Mesendoderm (in vitro differentiated cells): ENCODE data around the gene CLUH.

Experiments used
- DNase-seq: peaks from one replicate; pipeline ENCODE4 v3.0.0; 2013
- H2AK5ac ChIP-seq: 2 replicates; pipeline ENCODE4 v1.6.1; 2013; ENCODE audit warnings: low read length, inconsistent platforms
- H2BK120ac ChIP-seq: 2 replicates; pipeline ENCODE4 v1.6.1; 2013; ENCODE audit warnings: low read depth, mild to moderate bottlenecking, low read length, moderate library complexity, mixed read lengths
- H2BK15ac ChIP-seq: replicated peaks from 2 replicates; pipeline ENCODE4 v1.6.1; 2013; ENCODE audit warnings: low read depth, mild to moderate bottlenecking, moderate library complexity
- H2BK5ac ChIP-seq: 2 replicates; pipeline ENCODE4 v1.6.1; 2013; ENCODE audit warnings: low read length, inconsistent platforms
- H3K18ac ChIP-seq: 2 replicates; pipeline ENCODE4 v1.6.1; 2013; ENCODE audit warnings: mild to moderate bottlenecking, low read length, mixed read lengths
- H3K23ac ChIP-seq: one replicate; pipeline ENCODE4 v1.6.1; 2013; ENCODE audit warnings: low read length
- H3K27ac ChIP-seq: 2 replicates; pipeline ENCODE4 v1.5.1; 2013; ENCODE audit warnings: low read depth, mild to moderate bottlenecking, inconsistent platforms, low read length, moderate library complexity
- H3K27me3 ChIP-seq: 2 replicates; pipeline ENCODE4 v1.6.1; 2013; ENCODE audit warnings: low read length, control low read depth, mild to moderate bottlenecking, inconsistent platforms; ENCODE audit not compliant: insufficient read depth, poor library complexity
- H3K36me3 ChIP-seq: 2 replicates; pipeline ENCODE4 v1.6.1; 2013; ENCODE audit warnings: low read length, inconsistent platforms; ENCODE audit not compliant: control insufficient read depth, insufficient read depth
- H3K4ac ChIP-seq: one replicate; pipeline ENCODE4 v1.6.1; 2013; ENCODE audit warnings: low read depth, mild to moderate bottlenecking, low read length, moderate library complexity
- H3K4me1 ChIP-seq: 2 replicates; pipeline ENCODE4 v1.6.1; 2013; ENCODE audit warnings: low read depth, low read length, inconsistent platforms; ENCODE audit not compliant: control insufficient read depth
- H3K4me2 ChIP-seq: 2 replicates; pipeline ENCODE4 v1.6.1; 2013; ENCODE audit warnings: low read length
- H3K4me3 ChIP-seq: 2 replicates; pipeline ENCODE4 v1.5.1; 2013; ENCODE audit warnings: mild to moderate bottlenecking, low read length
- H3K56ac ChIP-seq: one replicate; pipeline ENCODE4 v1.6.1; 2013; ENCODE audit warnings: low read length
- H3K79me1 ChIP-seq: 2 replicates; pipeline ENCODE4 v1.6.1; 2013; ENCODE audit warnings: low read length, inconsistent platforms
- H3K79me2 ChIP-seq: 2 replicates; pipeline ENCODE4 v1.6.1; 2013; ENCODE audit warnings: mild to moderate bottlenecking, low read length; ENCODE audit not compliant: control insufficient read depth, insufficient read depth
- H3K9ac ChIP-seq: 2 replicates; pipeline ENCODE4 v1.6.1; 2013; ENCODE audit warnings: low read length, inconsistent platforms
- H4K5ac ChIP-seq: one replicate; pipeline ENCODE4 v1.6.1; 2013; ENCODE audit warnings: low read length
- H4K8ac ChIP-seq: one replicate; pipeline ENCODE4 v1.6.1; 2013; ENCODE audit warnings: low read depth, mild to moderate bottlenecking, control low read depth, low read length, moderate library complexity
- WGBS: extraction: QIAGEN DNeasy Blood & Tissue Kit; methylation state at CpG from one replicate; pipeline ENCODE4 v1.1.7; 2013; ENCODE audit warnings: low lambda C conversion rate, missing lambda C conversion rate; ENCODE audit not compliant: insufficient coverage; ENCODE audit errors: extremely low coverage; 5-methylcytosine and 5-hydroxymethylcytosine counted together

CLUH gene

GRCh38 chr17:2736956-2737355 lies 25.4 kb upstream of the CLUH start:
- no peak overlapping the region for H3K56ac ChIP-seq
- H3K27ac ChIP-seq, result no peak overlapping the region
- H3K9ac ChIP-seq, result no peak overlapping the region
- no peak for DNase-seq
- no peak overlapping the region for H2AK5ac ChIP-seq
- H3K4me1 ChIP-seq, result no peaks in the 10 kb centered on the region
- H2BK15ac ChIP-seq, result no peak overlapping the region
- H3K36me3 ChIP-seq, result no peaks in the 10 kb centered on the region
- H4K5ac ChIP-seq, result no peak overlapping the region
- H3K27me3 ChIP-seq, result no peaks in the 10 kb centered on the region
- H3K18ac ChIP-seq, result no peak overlapping the region
- no peak overlapping the region for H4K8ac ChIP-seq
- H3K4me2 ChIP-seq, result no peak overlapping the region
- no CpG with 5 or more reads among the region's 3 CpGs for WGBS
- H3K79me2 ChIP-seq, result no peaks in the 10 kb centered on the region
- H3K23ac ChIP-seq, result no peak overlapping the region
- H3K79me1 ChIP-seq, result no peaks in the 10 kb centered on the region
- H3K4ac ChIP-seq, result no peak overlapping the region
- no peak overlapping the region for H3K4me3 ChIP-seq
- H2BK5ac ChIP-seq, result no peak overlapping the region
- no peak overlapping the region for H2BK120ac ChIP-seq

GRCh38 chr17:2735896-2736295 lies 24.3 kb upstream of the CLUH start:
- Histone ChIP-seq H4K8ac (no peak overlapping the region), H3K27ac (no peak overlapping the region), H3K79me1 (no peaks in the 10 kb centered on the region), H3K79me2 (no peaks in the 10 kb centered on the region), H3K27me3 (no peaks in the 10 kb centered on the region), H3K23ac (no peak overlapping the region), H3K4me1 (no peaks in the 10 kb centered on the region), H2BK5ac (no peak overlapping the region), H3K4ac (no peak overlapping the region), H2BK120ac (no peak overlapping the region), H2AK5ac (no peak overlapping the region), H3K18ac (no peak overlapping the region), H3K4me2 (no peak overlapping the region), H2BK15ac (no peak overlapping the region), H3K36me3 (no peaks in the 10 kb centered on the region), H3K9ac (no peak overlapping the region), H4K5ac (no peak overlapping the region), H3K56ac (no peak overlapping the region), H3K4me3 (no peak overlapping the region)
- no peak for DNase-seq
- WGBS, result no CpG with 5 or more reads among the region's 5 CpGs

- WGBS, result no CpG with 5 or more reads among the region's 10 CpGs
- H2BK5ac ChIP-seq, result no peak overlapping the region
- H3K4ac ChIP-seq, result no peak overlapping the region
These were observed 23.4 kb upstream of the CLUH start for GRCh38 chr17:2734939-2735338.

GRCh38 chr17:2731807-2732206 lies 20.2 kb upstream of the CLUH start:
- Histone ChIP-seq H3K36me3 (no peaks in the 10 kb centered on the region), H3K4me2 (no peak overlapping the region), H4K8ac (no peak overlapping the region), H2BK5ac (no peak overlapping the region), H3K23ac (no peak overlapping the region), H3K56ac (no peak overlapping the region), H3K27ac (no peak overlapping the region), H2AK5ac (no peak overlapping the region), H3K4me1 (no peaks in the 10 kb centered on the region), H3K9ac (no peak overlapping the region), H3K18ac (no peak overlapping the region), H3K4me3 (no peak overlapping the region), H2BK120ac (no peak overlapping the region), H3K27me3 (no peaks in the 10 kb centered on the region), H4K5ac (no peak overlapping the region), H3K79me2 (no peaks in the 10 kb centered on the region), H3K4ac (no peak overlapping the region), H3K79me1 (no peaks in the 10 kb centered on the region), H2BK15ac (no peak overlapping the region)
- DNase-seq, result no peak
- WGBS, result no CpG with 5 or more reads among the region's 10 CpGs

More at GRCh38 chr17:2734939-2735338, 23.4 kb upstream of the CLUH start:
- Histone ChIP-seq H3K18ac (no peak overlapping the region), H3K56ac (no peak overlapping the region), H3K79me1 (no peaks in the 10 kb centered on the region), H3K36me3 (no peaks in the 10 kb centered on the region), H2AK5ac (no peak overlapping the region), H3K79me2 (no peaks in the 10 kb centered on the region), H2BK120ac (no peak overlapping the region), H2BK15ac (no peak overlapping the region), H3K4me2 (no peak overlapping the region), H3K4me1 (no peaks in the 10 kb centered on the region), H3K27me3 (no peaks in the 10 kb centered on the region), H3K4me3 (no peak overlapping the region), H3K23ac (no peak overlapping the region), H4K8ac (no peak overlapping the region), H4K5ac (no peak overlapping the region), H3K9ac (no peak overlapping the region), H3K27ac (no peak overlapping the region)
- no peak for DNase-seq

GRCh38 chr17:2730764-2731353 lies 19.3 kb upstream of the CLUH start:
- no peak overlapping the region for H3K4me2 ChIP-seq
- no peak overlapping the region for H3K56ac ChIP-seq
- H3K4me1 ChIP-seq, result no peaks in the 10 kb centered on the region
- H2BK15ac ChIP-seq, result no peak overlapping the region
- H3K79me2 ChIP-seq, result no peaks in the 10 kb centered on the region
- H3K27me3 ChIP-seq, result no peaks in the 10 kb centered on the region
- no peak overlapping the region for H3K27ac ChIP-seq
- no CpG with 5 or more reads among the region's 17 CpGs for WGBS
- H3K4ac ChIP-seq, result no peak overlapping the region
- H3K9ac ChIP-seq, result no peak overlapping the region
- H4K5ac ChIP-seq, result no peak overlapping the region
- no peak overlapping the region for H3K4me3 ChIP-seq
- H3K23ac ChIP-seq, result no peak overlapping the region
- H3K36me3 ChIP-seq, result no peaks in the 10 kb centered on the region
- H3K79me1 ChIP-seq, result no peaks in the 10 kb centered on the region
- no peak overlapping the region for H3K18ac ChIP-seq
- H2BK120ac ChIP-seq, result no peak overlapping the region
- DNase-seq, result no peak
- H2BK5ac ChIP-seq, result no peak overlapping the region
- H4K8ac ChIP-seq, result no peak overlapping the region
- H2AK5ac ChIP-seq, result no peak overlapping the region

DNA sequence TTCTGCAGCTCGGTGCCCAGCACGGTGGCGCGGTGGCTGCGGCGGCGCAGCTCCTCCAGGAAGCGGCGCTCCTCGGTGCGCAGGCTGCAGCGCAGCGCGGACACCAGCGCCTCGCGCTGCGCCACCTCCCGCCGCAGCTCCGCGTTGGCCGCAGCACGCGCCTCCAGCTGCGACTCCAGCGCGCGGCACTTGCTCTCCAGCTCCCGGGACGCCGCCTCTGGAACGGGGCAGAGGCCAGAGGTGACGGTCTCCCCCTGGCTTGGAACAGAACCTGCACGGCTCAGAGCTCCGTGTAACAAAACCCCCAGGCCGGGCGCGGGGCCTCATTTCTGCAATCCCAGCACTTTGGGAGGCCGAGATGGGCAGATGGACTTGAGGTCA lies 13.2 kb upstream of the CLUH start:
- Histone ChIP-seq H3K79me2 (no peaks in the 10 kb centered on the region), H3K79me1 (no peaks in the 10 kb centered on the region), H3K4me3 (no peak overlapping the region), H3K36me3 (no peaks in the 10 kb centered on the region), H4K5ac (no peak overlapping the region), H3K18ac (peak overlapping the region; percentile 96), H3K27ac (peak overlapping the region; percentile 86), H3K27me3 (no peaks in the 10 kb centered on the region), H3K4ac (peak overlapping the region; percentile 84), H2BK5ac (no peak overlapping the region), H3K4me2 (peak overlapping the region; percentile 22), H2AK5ac (no peak overlapping the region), H2BK120ac (no peak overlapping the region), H3K56ac (peak overlapping the region; percentile 88), H2BK15ac (no peak overlapping the region), H3K23ac (no peak overlapping the region), H4K8ac (peak overlapping the region; percentile 59), H3K9ac (peak overlapping the region; percentile 61), H3K4me1 (no peaks in the 10 kb centered on the region)
- WGBS, result no CpG with 5 or more reads among the region's 40 CpGs
- peak; percentile 89 for DNase-seq
